ENCODE results near the gene ZIC1. TPM values are rescaled to one million over a fixed set of nuclear protein-coding genes. Genes with fewer than 3 reads are reported as not detected.

ZIC1 gene
- total and polyA plus RNA-seq, 4 experiments from 2014 or later: not detected

- Mint-ChIP-seq H3K27ac (no peak overlapping the region), H3K4me3 (no peak overlapping the region), H3K9me3 (peaks cover under 1 to 16% (median 5%) of the 10 kb centered on the region in 8 donors), H3K4me1 (no peaks in the 10 kb centered on the region), H3K27me3 (peaks cover 3 to 12% of the 10 kb centered on the region in 2 donors), H3K36me3 (no peaks in the 10 kb centered on the region)
- H3K4me3 ChIP-seq (ENCODE audit: low read length in 2 of 2): no peak overlapping the region
- DNase-seq: no peak
- no peak overlapping the region for H3K27ac ChIP-seq (ENCODE audit: low read depth, low read length)
- H3K36me3 ChIP-seq (ENCODE audit: insufficient read depth, low read length): no peaks in the 10 kb centered on the region
- peaks cover 4% of the 10 kb centered on the region for H3K27me3 ChIP-seq (ENCODE audit: insufficient read depth, low read length)
- CTCF ChIA-PET (ENCODE audit: partially characterized antibody): no interaction called here
- intact Hi-C loops (cut with micrococcal nuclease): no loop called here
- POLR2A ChIA-PET (ENCODE audit: partially characterized antibody): no interaction called here
- no peaks in the 10 kb centered on the region for H3K9me3 ChIP-seq (ENCODE audit: control insufficient read depth in 1 of 2, low read length in 2 of 2)
- H3K4me1 ChIP-seq (ENCODE audit: insufficient read depth, low read length): no peaks in the 10 kb centered on the region
Measured at GRCh38 chr3:147428754-147429153, 19.6 kb downstream of the ZIC1 start.

GRCh38 chr3:147431751-147432150 is 22.6 kb downstream of the ZIC1 start:
- Mint-ChIP-seq H3K9me3 (peaks cover 0 to 12% (median 3%) of the 10 kb centered on the region in 8 donors), H3K36me3 (no peaks in the 10 kb centered on the region), H3K27me3 (peaks cover 2 to 4% of the 10 kb centered on the region in 2 donors), H3K27ac (no peak overlapping the region), H3K4me1 (no peaks in the 10 kb centered on the region), H3K4me3 (no peak overlapping the region)
- H3K27ac ChIP-seq (ENCODE audit: low read depth, low read length): no peak overlapping the region
- no peaks in the 10 kb centered on the region for H3K9me3 ChIP-seq (ENCODE audit: control insufficient read depth in 1 of 2, low read length in 2 of 2)
- DNase-seq: no peak
- ChIA-PET CTCF (ENCODE audit: partially characterized antibody) (no interaction called here), POLR2A (ENCODE audit: partially characterized antibody) (no interaction called here)
- no peaks in the 10 kb centered on the region for H3K36me3 ChIP-seq (ENCODE audit: insufficient read depth, low read length)
- H3K27me3 ChIP-seq (ENCODE audit: insufficient read depth, low read length): no peaks in the 10 kb centered on the region
- no peak overlapping the region for H3K4me3 ChIP-seq (ENCODE audit: low read length in 2 of 2)
- H3K4me1 ChIP-seq (ENCODE audit: insufficient read depth, low read length): no peaks in the 10 kb centered on the region
- intact Hi-C loops (cut with micrococcal nuclease): no loop called here

- Mint-ChIP-seq H3K4me1 (no peaks in the 10 kb centered on the region), H3K36me3 (no peaks in the 10 kb centered on the region), H3K27ac (no peak overlapping the region), H3K4me3 (no peak overlapping the region), H3K9me3 (peaks cover 0 to 6% (median 2%) of the 10 kb centered on the region in 8 donors), H3K27me3 (no peaks in the 10 kb centered on the region)
- no peak overlapping the region for H3K4me3 ChIP-seq (ENCODE audit: low read length in 2 of 2)
- no peak for DNase-seq
- H3K9me3 ChIP-seq (ENCODE audit: control insufficient read depth in 1 of 2, low read length in 2 of 2): no peaks in the 10 kb centered on the region
- H3K36me3 ChIP-seq (ENCODE audit: insufficient read depth, low read length): no peaks in the 10 kb centered on the region
- ChIA-PET CTCF (ENCODE audit: partially characterized antibody) (no interaction called here), POLR2A (ENCODE audit: partially characterized antibody) (no interaction called here)
- H3K4me1 ChIP-seq (ENCODE audit: insufficient read depth, low read length): no peaks in the 10 kb centered on the region
- intact Hi-C loops (cut with micrococcal nuclease): no loop called here
- H3K27ac ChIP-seq (ENCODE audit: low read depth, low read length): no peak overlapping the region
- H3K27me3 ChIP-seq (ENCODE audit: insufficient read depth, low read length): no peaks in the 10 kb centered on the region
Measured at GRCh38 chr3:147447224-147447623, 38.1 kb downstream of the ZIC1 start.

GRCh38 chr3:147449669-147450068 is 40.5 kb downstream of the ZIC1 start:
- Histone ChIP-seq H3K9me3 (ENCODE audit: control insufficient read depth in 1 of 2, low read length in 2 of 2) (no peaks in the 10 kb centered on the region), H3K36me3 (ENCODE audit: insufficient read depth, low read length) (no peaks in the 10 kb centered on the region), H3K27ac (ENCODE audit: low read depth, low read length) (no peak overlapping the region), H3K4me3 (ENCODE audit: low read length in 2 of 2) (no peak overlapping the region), H3K4me1 (ENCODE audit: insufficient read depth, low read length) (no peaks in the 10 kb centered on the region), H3K27me3 (ENCODE audit: insufficient read depth, low read length) (no peaks in the 10 kb centered on the region)
- no peak for DNase-seq
- Mint-ChIP-seq H3K27ac (no peak overlapping the region), H3K9me3 (peaks cover 0 to 7% (median 3%) of the 10 kb centered on the region in 8 donors), H3K27me3 (no peaks in the 10 kb centered on the region), H3K4me3 (no peak overlapping the region), H3K4me1 (no peaks in the 10 kb centered on the region), H3K36me3 (no peaks in the 10 kb centered on the region)
- ChIA-PET CTCF (ENCODE audit: partially characterized antibody) (no interaction called here), POLR2A (ENCODE audit: partially characterized antibody) (no interaction called here)
- intact Hi-C loops (cut with micrococcal nuclease): no loop called here

GRCh38 chr3:147458995-147459704 is 50.0 kb downstream of the ZIC1 start:
- intact Hi-C loops (cut with micrococcal nuclease): no loop called here
- Histone ChIP-seq H3K9me3 (ENCODE audit: control insufficient read depth in 1 of 2, low read length in 2 of 2) (no peaks in the 10 kb centered on the region), H3K4me3 (ENCODE audit: low read length in 2 of 2) (no peak overlapping the region), H3K27ac (ENCODE audit: low read depth, low read length) (no peak overlapping the region), H3K4me1 (ENCODE audit: insufficient read depth, low read length) (no peaks in the 10 kb centered on the region), H3K36me3 (ENCODE audit: insufficient read depth, low read length) (no peaks in the 10 kb centered on the region), H3K27me3 (ENCODE audit: insufficient read depth, low read length) (no peaks in the 10 kb centered on the region)
- H3K27ac Mint-ChIP-seq: no peak overlapping the region
- no peaks in the 10 kb centered on the region for H3K36me3 Mint-ChIP-seq
- ChIA-PET CTCF (ENCODE audit: partially characterized antibody) (no interaction called here), POLR2A (ENCODE audit: partially characterized antibody) (no interaction called here)
- no peak overlapping the region for H3K4me3 Mint-ChIP-seq
- H3K4me1 Mint-ChIP-seq: no peaks in the 10 kb centered on the region
- DNase-seq: no peak
- no peaks in the 10 kb centered on the region for H3K27me3 Mint-ChIP-seq
- H3K9me3 Mint-ChIP-seq: peaks cover 0 to 6% (median under 1%) of the 10 kb centered on the region in 8 donors

- H3K27ac ChIP-seq (ENCODE audit: low read depth, low read length): no peak overlapping the region
- POLR2A ChIA-PET (ENCODE audit: partially characterized antibody): no interaction called here
- no peaks in the 10 kb centered on the region for H3K9me3 ChIP-seq (ENCODE audit: control insufficient read depth in 1 of 2, low read length in 2 of 2)
- H3K27ac Mint-ChIP-seq: no peak overlapping the region
- intact Hi-C loops (cut with micrococcal nuclease): no loop called here
- CTCF ChIA-PET (ENCODE audit: partially characterized antibody): interaction anchor here (0.7 kb wide), 1 partner anchor 119 kb away, joined by 3 read pairs; no protein-coding TSS in a partner anchor
- no peaks in the 10 kb centered on the region for H3K27me3 ChIP-seq (ENCODE audit: insufficient read depth, low read length)
- no peak for DNase-seq
- no peaks in the 10 kb centered on the region for H3K4me1 ChIP-seq (ENCODE audit: insufficient read depth, low read length)
- H3K27me3 Mint-ChIP-seq: no peaks in the 10 kb centered on the region
- H3K4me3 Mint-ChIP-seq: no peak overlapping the region
- H3K4me1 Mint-ChIP-seq: no peaks in the 10 kb centered on the region
- H3K36me3 Mint-ChIP-seq: no peaks in the 10 kb centered on the region
- peaks cover 0 to 7% (median 2%) of the 10 kb centered on the region in 8 donors for H3K9me3 Mint-ChIP-seq
- H3K36me3 ChIP-seq (ENCODE audit: insufficient read depth, low read length): no peaks in the 10 kb centered on the region
- H3K4me3 ChIP-seq (ENCODE audit: low read length in 2 of 2): no peak overlapping the region
Measured at GRCh38 chr3:147462856-147463255, 53.7 kb downstream of the ZIC1 start.

Data from CD4-positive, alpha-beta memory T cell (primary cell).